Inflammatory macrophage treated with lipopolysaccharide for 1 hour (primary cell): ENCODE data around the gene LRRFIP2.
"Not testable (repeated sequence)": the region's sequence is repeated elsewhere in the genome, so short reads cannot be mapped to it uniquely, and the experiment has no call there.

Source experiments
- DNase-seq, 2 donors: peaks; one replicate each; pipeline ENCODE4 v3.0.0-alpha.2; 2020 to 2022

LRRFIP2 gene, protein sequence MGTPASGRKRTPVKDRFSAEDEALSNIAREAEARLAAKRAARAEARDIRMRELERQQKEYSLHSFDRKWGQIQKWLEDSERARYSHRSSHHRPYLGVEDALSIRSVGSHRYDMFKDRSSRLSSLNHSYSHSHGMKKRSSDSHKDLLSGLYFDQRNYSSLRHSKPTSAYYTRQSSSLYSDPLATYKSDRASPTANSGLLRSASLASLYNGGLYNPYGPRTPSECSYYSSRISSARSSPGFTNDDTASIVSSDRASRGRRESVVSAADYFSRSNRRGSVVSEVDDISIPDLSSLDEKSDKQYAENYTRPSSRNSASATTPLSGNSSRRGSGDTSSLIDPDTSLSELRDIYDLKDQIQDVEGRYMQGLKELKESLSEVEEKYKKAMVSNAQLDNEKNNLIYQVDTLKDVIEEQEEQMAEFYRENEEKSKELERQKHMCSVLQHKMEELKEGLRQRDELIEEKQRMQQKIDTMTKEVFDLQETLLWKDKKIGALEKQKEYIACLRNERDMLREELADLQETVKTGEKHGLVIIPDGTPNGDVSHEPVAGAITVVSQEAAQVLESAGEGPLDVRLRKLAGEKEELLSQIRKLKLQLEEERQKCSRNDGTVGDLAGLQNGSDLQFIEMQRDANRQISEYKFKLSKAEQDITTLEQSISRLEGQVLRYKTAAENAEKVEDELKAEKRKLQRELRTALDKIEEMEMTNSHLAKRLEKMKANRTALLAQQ

DNA sequence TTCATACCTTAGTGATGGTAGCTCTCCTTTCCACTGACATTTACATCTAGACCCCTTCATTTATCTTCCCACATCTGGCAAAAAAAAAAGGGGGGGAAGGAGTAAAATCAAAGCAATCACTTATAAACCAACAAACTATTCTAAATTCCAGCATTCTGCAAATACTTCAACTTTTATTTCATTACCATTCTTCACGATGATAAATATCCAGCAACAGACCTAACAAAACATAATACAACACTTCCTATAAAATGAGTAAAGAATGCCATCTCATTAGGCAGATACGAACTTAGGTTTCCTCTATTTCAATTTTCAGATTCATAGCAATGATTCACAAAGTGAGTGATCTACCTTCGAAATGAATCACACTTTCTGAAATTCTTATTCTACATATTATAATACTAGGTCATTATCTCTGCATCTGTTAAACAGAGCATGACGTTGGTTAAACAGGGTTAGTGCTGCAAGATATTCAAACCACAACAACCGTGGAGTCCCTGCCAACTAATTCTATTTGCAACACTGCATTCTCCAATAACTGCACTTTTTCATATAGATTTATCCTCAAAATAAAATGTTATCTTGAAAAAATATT lies at the start of gene LRRFIP2:
Gene LRRFIP2 (minus strand): TSS at position 51 of the 595 bp plus-strand sequence. CDS start 25,599 bp downstream, outside the sequence.
- peak; percentile 30 to 42 for DNase-seq

DNA sequence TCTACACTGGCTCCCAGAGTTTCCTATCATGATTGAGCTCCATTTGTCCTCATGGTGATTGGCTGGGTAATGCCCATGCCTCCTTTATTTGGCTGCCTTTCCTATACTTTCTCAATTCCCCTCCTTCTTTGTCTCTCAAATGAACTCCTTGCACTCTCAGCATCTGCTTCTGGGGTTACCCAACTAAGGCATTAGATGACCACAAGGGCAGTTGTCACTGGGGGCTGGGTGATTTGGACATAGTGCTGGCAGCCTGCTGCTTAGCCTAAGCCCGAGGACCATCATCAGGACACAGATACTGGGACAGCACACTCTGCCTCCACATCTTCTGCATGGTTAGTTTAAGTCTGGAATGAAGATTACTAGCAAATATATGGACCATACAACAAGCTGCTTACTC lies 49.2 kb upstream of the LRRFIP2 start:
- DNase-seq = no peak

DNA sequence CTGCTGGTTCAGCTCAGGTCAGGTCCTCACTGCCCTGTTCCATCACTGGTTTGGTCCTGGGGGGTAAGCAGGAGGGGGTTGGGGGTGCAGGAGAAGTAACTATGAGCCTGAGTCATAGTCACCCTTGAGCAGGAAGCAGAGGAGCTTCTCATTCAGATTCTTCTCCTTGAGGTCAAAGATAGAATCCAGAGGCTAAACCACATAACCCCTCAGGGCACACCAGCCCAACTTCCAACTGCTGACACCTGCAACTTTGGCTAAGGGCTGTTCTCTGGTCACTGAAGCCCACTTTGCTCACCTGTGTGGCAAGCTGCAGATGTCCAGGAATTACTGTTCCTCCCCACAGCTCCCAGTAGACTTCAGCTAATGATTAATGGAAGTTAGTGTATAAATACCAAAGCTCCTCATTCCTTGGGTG lies 48.8 kb upstream of the LRRFIP2 start:
- DNase-seq = no peak

DNA sequence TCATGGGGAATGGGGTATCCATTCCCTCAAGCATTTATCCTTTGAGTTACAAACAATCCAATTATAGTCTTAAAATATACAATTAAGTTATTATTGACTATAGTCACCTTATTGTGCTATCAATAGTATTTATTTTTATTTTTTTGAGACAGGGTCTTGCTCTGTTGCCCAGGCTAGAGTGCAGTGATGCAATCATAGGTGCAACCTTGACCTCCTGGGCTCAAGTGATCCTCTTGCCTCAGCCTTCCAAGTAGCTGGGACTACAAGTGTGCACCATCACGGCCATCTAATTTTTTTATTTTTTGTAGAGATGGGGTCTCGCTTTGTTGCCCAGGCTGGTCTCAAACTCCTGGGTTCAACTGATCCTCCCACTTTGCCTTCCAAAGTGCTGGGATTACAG lies 48.2 kb upstream of the LRRFIP2 start:
- not testable (repeated sequence) for DNase-seq

DNA sequence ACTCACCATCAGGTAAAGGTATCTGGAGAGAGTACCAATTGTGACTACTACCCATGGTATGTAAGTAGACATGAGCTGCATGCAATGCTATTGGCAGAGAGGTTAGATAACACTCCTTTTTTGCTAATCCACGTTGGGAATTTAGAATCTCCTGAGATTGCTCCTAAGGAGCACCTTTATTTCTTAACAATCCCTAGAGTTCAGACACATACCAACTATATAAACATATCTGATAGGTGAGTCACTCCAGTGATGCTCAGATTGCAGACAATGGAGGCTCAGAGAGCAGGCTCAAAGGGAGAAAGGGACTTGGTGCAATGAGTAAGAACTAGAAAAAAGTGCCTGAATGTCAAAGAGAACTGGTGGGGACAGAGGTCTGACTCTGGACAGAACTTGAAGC lies 47.0 kb upstream of the LRRFIP2 start:
- no peak for DNase-seq

DNA sequence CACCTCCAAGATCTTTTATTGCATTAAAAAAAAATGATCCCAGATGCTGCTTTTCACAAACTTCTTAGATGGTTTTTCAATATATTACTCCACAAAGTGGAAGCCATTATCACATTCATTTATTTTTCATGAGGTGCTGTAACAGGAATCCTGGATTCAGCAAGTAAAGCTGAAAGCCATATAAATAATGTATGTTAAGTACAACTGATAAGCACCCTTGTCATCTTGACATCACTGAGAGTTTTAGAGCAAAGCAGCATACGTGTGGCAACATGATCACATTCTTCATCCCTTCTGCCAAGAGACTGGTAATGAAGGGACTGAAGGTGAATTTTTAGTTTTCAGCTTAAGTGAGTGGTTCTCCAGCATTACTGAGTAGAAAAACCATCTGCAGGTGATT lies 44.9 kb upstream of the LRRFIP2 start:
- no peak for DNase-seq

DNA sequence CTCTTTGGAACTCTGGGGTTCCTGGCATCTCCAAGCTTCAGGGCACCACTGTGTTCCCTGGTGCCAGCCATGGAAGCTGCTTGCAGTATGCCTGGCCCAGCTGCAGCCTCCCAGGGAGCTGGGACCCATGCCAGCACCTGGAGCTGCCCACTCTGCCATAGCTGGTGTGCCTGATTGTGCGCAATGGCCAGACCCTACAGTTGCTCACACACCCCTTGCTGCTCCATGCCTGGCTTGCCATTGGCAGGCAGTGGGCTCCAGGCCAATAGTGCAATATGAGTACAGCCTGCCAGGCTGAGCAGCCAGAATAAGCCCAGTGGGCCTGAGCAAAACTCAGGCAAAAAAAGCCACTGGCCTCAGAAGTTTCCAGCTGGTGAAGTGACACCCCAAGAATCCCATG lies 43.8 kb upstream of the LRRFIP2 start:
- no peak for DNase-seq

DNA sequence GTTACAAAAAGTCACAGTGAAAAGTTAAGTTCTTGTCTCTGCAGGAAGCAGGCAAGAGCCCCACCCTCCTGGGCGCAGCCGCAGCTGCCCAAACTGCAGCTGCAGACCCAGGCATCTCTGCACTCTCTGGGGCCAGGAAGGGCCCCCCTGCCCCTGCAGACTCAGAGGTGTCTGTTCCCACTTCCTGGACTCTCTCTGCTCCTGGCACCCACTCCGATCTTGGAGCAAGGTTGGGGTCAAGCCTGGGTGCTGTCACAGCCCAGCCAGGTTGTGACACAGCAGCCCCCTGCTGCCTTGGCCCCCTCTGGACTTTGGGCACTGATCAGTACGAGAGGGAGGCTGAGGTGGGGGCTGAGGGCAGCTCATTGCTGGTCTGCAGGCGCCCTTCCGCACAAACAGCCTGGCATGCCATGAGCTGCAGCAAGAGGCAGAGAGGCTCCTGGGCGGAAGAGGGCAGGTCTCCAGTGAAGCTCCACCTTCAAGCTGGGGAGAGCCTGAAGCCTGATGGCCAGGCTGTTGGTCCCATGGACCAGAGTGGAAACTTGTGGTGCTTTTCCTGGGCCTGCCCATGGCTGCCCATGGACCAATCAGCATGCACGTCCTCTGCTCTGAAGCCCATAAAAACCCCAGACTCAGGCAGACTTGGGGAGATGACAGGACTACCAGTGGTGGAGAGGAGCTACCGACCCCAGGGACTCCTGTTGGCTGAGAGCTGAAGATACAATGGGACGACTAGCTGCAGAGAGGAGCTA lies 42.9 kb upstream of the LRRFIP2 start:
- DNase-seq = no peak

DNA sequence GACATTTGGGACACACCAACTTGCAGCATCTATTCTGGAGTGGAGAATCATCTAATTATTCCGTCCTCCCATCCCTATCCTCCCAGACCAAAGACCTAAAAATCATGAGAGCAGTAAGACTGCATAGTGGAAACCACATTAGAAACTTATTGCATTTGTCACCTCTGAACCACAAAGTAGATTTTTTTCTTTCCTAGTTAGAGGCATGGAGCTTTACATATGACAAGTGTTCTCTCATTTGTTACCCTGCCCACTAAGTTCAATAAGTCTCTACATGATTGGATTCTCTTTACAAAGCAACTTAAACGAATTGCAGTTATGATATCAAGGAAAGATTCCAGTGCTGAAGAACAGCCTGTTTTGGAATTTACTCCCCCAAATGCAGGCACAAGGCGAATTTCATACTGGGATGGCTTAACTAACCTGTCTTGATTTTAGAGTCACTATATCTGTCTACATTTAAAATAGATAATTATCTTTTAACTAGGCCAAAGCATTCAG lies 42.3 kb upstream of the LRRFIP2 start:
- no peak for DNase-seq

DNA sequence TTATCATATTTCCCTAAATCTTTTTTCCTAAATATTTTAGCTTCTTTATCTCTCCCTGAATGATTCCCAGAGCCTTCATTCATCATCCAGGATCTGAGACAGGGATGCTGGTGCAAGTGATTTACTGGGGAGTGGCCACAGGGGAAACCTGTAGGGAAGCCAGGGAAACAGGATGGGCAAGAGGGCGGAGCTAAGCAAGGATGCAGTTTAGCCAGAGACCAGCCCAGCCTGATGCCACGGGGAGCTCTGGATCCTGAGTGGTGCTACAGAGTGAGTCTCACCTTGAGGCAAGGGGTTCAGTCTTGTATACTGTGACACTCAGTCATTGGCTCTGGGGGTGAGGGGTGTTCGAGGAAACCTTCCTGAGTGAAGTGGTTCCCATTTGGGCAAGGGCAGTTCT lies 39.7 kb upstream of the LRRFIP2 start:
- DNase-seq = no peak

DNA sequence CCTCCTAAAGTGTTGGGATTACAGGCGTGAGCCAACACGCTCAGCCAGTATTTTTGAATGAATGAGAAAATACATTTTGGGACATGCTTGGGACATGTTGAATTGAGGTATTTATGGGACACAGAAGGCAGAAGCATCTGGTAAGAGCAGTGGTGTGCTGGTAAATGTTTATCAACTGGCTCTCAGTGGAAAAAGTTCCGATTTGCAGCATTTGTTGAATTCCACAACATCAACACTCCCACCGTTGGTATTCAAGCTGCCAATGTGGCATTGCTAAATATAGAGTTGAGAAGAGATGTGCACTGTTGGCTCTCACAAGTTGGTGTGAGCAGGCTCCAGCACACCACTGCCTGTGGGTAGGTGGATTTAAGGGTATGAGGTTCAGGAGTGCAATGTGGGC lies 35.8 kb upstream of the LRRFIP2 start:
- no peak for DNase-seq

DNA sequence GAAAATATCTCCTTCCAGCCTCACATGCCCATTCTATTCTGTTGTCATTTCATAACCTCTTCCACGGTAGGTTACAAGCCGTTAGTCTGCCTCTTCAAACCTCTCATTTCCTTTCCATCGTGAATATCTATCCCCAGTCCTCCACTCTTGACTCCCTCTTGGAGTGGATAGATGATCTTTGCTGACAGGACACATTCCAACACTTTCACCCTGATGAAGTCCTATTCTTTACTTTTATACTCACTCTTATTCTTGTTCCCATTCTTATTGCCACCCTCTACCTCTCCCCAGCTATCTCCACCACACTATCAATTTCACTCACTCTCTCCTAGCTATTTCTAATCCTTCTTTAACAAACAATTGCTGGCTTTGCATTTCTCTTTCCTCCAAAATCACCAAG lies 34.2 kb upstream of the LRRFIP2 start:
- DNase-seq = not testable (repeated sequence)

DNA sequence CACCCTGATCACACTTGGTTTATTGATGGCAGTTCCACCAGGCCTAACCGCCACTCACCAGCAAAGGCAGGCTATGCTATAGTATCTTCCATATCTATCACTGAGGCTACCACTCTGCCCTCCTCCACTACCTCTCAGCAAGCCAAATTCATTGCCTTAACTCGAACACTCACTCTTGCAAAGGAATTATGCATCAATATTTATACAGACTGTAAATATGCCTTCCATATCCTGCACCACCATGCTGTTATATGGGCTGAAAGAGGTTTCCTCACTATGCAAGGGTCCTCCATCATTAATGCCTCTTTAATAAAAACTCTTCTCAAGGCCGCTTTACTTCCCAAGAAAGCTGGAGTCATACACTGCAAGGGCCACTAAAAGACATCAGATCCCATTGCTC lies 33.6 kb upstream of the LRRFIP2 start:
- not testable (repeated sequence) for DNase-seq

DNA sequence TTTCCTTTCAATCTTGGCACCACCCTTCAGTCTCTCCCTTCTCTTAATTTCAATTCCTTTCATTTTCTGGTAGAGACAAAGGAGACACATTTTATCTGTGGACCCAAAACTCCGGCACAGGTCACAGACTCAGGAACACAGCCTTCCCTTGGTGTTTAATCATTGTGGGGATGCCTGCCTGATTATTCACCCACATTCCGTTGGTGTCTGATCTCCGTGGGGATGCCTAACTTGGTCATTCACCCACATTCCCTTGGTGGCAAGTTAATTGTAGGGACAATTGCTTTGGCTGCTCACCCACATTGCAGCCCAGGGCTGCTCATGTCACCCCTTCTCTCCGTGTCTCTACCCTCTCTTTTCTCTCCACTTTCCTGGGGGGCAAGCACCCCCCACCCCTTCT lies 31.7 kb upstream of the LRRFIP2 start:
- not testable (repeated sequence) for DNase-seq

DNA sequence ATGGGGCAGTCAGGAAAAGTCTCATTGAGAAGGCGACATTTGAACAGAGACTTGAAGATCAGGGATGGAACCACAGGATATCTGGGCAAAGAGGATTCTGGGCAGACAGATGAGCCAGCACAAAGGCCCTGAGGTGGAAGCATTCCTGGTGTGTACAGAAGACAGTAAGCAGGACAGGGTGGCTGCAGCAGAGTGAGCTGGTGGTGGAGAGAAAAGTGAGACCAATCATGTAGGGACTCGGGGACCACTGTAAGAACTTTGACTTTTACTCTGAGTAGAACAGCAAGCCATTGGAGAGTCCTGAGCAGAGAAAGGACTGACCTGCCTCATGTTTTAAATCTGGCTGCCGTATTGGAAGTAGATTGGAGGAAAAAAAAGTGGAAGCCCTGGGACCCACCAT lies 29.9 kb upstream of the LRRFIP2 start:
- DNase-seq = no peak

DNA sequence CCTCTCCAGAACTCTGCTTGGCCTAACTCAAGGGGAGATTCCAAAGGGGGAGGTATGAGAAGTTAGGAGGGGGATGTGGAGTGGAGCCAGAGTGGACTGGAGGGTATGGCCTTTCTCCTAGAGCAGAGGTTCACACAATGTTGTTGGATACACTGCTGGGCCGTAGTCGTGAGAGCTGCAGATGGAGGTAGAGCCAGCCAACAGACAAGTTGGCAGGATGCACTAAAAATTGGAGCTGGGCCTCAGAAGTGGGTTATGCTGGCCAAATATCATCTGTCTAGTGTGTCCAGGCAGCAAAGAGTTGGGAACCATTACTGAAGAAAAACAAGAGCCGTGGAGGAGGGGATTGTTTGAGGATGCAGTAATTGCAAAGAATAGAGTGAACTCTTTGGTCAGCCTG lies 27.7 kb upstream of the LRRFIP2 start:
- no peak for DNase-seq

DNA sequence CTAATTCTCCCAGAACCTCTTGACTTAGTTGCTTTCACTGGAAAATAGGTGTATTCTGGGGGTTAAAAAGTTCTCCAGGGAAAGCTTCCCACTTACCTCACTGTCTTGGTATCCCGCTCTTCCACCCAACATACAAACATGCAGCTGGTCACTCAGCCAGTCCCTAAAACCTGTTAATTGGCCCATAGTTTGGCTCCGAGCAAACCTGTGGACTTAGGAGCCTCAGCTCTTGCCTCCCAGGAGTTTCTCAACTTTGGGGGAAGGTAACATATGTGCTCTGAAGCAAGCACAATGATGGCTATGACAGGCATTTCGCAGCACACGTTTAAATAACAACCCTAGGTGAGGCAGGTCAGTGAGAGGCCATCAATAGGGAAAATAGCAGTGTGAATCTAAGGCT lies 25.8 kb upstream of the LRRFIP2 start:
- DNase-seq = no peak

DNA sequence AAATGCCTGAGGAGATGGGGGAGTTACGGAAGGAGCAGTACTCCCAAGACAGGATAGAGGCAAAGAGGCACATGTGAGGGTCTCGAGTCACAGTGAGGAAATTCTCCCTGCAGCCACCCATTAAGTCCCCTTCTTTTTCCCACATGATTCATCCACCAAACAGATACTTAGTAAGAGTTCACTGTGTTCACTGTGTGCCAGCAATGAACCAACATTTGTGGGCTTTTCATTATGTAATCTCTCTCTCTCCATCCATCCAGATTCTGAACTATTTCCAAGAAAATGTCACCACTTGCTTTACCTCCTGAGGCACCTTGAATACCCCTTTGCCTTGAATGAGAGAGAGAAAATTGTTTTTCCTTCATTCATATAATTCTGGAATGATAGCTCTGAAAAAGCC lies 24.6 kb upstream of the LRRFIP2 start:
- no peak for DNase-seq

DNA sequence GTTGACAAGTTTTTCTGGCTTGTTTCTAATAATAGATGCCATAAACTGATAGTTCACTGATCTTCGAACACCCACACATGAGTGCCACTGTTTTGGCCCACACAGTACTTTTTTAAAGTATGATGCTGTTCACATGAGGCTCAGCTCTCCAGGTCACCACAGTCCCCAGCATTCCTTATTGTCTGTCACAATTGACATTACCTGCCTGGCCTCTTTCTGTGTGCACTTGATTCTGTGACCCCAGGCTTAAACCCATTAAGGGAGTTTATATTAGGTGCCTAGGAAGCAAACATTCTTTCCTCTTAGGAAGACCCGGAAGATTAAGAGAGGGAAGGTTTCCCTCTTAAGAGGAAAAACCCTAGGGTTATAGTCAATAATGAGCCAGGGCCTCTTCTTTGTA lies 24.2 kb upstream of the LRRFIP2 start:
- no peak for DNase-seq

DNA sequence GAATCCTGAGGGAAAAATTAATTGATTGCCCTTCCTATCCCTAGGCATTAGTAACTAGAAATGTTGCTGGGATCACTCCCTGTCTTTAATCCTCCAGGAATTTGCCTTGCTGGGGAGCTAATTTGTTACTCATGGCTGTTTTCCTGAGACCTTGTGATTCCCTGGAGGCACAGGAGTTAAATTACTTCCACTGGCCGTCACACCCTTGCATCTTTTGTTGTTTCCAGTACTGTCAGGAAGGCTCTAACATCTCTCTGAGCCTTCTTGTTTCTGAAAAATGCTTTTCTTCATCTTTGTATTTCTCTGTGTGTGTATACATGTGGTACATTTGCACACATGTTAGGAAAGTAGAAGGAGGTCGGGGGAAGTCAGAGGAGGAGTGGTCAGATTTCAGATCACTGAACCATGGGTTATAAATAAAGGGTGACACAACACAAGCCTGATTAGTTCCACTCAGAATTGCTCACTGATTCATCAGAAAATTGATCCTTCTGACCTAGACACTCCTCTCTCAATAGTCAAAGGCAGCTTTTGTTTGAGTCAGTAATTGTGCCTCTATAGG lies 23.5 kb upstream of the LRRFIP2 start:
- DNase-seq = no peak

DNA sequence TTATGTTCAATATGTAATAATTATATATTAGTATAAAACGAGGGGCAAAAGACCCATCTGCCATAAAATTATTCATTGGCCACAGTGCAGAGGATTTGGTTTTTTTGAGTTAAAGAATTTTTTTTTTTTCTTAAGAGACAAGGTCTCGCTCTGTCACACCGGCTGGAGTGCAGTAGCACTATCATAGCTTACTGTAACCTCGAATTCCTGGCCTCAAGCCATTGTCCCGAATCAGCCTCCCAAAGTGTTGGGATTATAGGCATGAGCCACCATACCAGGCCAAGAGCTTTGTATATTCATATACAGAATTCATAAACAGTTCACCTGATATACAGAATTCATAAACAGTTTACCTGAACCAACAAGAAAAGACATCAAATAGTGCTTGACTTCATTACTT lies 20.2 kb upstream of the LRRFIP2 start:
- DNase-seq = no peak

DNA sequence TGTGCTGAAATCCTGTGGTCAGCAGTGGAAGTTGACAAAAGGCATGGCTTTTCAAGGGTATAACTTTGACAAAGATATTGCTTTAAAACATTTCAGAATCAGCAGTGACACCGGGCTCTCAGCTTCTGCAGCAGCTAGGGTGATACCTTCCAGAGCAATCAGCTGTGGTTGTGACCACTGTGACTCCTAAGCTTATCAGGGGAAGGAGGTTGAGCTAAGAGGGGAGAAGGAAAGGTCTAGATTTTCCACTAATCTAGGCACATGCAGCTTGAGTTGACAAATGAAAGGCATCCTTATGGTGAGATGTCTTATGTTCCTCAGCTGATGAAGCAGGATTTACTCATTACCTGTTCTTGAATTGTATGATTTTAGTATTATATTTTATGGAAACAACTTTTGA lies 16.3 kb upstream of the LRRFIP2 start:
- no peak for DNase-seq

DNA sequence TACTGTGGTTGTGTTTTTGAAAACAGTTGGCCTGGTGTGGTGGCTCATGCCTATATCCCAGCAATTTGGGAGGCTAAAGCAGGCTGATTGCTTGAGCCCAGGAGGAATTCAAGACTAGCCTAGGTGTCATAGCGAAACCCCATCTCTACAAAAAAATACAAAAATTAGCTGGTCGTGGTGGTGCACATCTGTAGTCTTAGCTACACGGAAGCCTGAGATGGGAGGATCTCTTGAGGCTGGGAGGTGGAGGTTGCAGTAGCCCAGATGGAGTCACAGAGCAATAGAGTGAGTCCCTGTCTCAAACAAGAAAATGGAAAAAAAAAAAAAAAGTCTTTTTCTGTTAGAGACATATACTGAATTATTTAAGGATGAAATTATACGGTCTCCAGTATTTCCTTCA lies 14.7 kb upstream of the LRRFIP2 start:
- DNase-seq = no peak
